ENCODE data around the gene TMEM38B.
A peak's percentile ranks its signal among the peaks of the same experiment; 100 is the strongest.

DNA sequence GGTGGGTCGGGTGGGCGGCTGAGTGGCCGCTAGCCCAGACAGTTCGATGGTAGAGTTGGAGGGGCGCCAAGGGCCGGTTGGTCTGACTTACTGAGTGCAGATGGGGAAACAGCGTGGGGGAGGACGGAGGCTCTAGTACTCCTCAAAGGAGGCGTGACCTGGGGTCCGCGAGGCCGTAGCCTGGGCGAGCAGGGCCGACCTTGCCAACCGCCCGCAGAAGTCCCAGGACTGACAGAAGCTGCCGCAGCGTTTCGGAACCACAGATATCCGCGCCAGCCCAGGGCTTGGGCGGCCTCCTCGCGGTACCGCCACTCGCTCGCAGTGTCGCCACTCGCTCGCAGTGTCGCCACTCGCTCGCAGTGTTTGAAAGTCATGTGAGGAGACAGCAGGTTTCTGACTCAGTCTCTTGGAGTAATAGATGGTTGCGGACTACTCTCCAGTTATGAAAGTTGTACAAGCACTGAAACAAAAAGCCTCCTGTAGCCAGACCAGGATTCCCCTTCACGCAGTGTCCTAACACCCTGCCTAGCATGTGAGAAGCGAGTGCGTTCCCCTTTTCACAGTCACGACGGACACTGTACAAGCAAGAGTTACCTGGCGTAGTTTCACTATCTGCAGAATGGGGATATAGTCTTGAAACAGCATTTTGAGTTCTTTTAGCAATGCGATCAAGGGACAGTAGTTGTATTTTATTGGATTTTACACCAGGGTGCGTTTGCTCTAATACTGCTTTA lies 674 bp downstream of the TMEM38B start:
- TF ChIP-seq, protein P1, sequence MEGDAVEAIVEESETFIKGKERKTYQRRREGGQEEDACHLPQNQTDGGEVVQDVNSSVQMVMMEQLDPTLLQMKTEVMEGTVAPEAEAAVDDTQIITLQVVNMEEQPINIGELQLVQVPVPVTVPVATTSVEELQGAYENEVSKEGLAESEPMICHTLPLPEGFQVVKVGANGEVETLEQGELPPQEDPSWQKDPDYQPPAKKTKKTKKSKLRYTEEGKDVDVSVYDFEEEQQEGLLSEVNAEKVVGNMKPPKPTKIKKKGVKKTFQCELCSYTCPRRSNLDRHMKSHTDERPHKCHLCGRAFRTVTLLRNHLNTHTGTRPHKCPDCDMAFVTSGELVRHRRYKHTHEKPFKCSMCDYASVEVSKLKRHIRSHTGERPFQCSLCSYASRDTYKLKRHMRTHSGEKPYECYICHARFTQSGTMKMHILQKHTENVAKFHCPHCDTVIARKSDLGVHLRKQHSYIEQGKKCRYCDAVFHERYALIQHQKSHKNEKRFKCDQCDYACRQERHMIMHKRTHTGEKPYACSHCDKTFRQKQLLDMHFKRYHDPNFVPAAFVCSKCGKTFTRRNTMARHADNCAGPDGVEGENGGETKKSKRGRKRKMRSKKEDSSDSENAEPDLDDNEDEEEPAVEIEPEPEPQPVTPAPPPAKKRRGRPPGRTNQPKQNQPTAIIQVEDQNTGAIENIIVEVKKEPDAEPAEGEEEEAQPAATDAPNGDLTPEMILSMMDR (IDR thresholded peaks at IDR 0.05): peak in 1 of 4 experiments; percentile 31
- TF ChIP-seq EP300 (IDR thresholded peaks at IDR 0.05): no peak
- peak in 1 of 2 donors; percentile 8 for TF ChIP-seq POLR2A (IDR thresholded peaks at IDR 0.05)

Measured in gastroesophageal sphincter (tissue), 3 donors.